CMK (cell line): ENCODE measurements around the gene CPNE9.

Experiments used
- DNase-seq: peaks from one replicate; pipeline ENCODE4 v3.0.0-alpha.2; 2010; ENCODE audit warnings: low read depth

CPNE9 gene

GRCh38 chr3:9703736-9704346 lies at the start of gene CPNE9:
TSS of gene CPNE9 (plus strand) at chr3:9703833. CDS start at chr3:9703997, 164 bp downstream.
- DNase-seq, result no peak

GRCh38 chr3:9659849-9660248 lies 43.8 kb upstream of the CPNE9 start:
- no peak for DNase-seq

- no peak for DNase-seq
Observed at GRCh38 chr3:9660972-9661371, 42.7 kb upstream of the CPNE9 start.

- DNase-seq, result no peak
Observed at GRCh38 chr3:9664119-9664751, 39.4 kb upstream of the CPNE9 start.

- DNase-seq, result no peak
Observed at GRCh38 chr3:9666704-9667445, 36.8 kb upstream of the CPNE9 start.

GRCh38 chr3:9669277-9669676 lies 34.4 kb upstream of the CPNE9 start:
- no peak for DNase-seq

GRCh38 chr3:9669720-9670432 lies 33.8 kb upstream of the CPNE9 start:
- no peak for DNase-seq

- DNase-seq, result no peak
Observed at GRCh38 chr3:9673082-9673481, 30.6 kb upstream of the CPNE9 start.

GRCh38 chr3:9673752-9674151 lies 29.9 kb upstream of the CPNE9 start:
- no peak for DNase-seq

GRCh38 chr3:9675736-9676290 lies 27.8 kb upstream of the CPNE9 start:
- no peak for DNase-seq

GRCh38 chr3:9676785-9677184 lies 26.8 kb upstream of the CPNE9 start:
- no peak for DNase-seq

GRCh38 chr3:9678493-9678892 lies 25.1 kb upstream of the CPNE9 start:
- DNase-seq, result no peak

- no peak for DNase-seq
Observed at GRCh38 chr3:9679476-9680080, 24.1 kb upstream of the CPNE9 start.

GRCh38 chr3:9681011-9681722 lies 22.5 kb upstream of the CPNE9 start:
- no peak for DNase-seq

- DNase-seq, result no peak
Observed at GRCh38 chr3:9681723-9682081, 21.9 kb upstream of the CPNE9 start.

GRCh38 chr3:9682096-9682495 lies 21.5 kb upstream of the CPNE9 start:
- DNase-seq, result no peak

GRCh38 chr3:9683426-9683825 lies 20.2 kb upstream of the CPNE9 start:
- no peak for DNase-seq

GRCh38 chr3:9685216-9686049 lies 18.2 kb upstream of the CPNE9 start:
- no peak for DNase-seq

GRCh38 chr3:9686050-9686550 lies 17.5 kb upstream of the CPNE9 start:
- DNase-seq, result peak; percentile 70

GRCh38 chr3:9686703-9687102 lies 16.9 kb upstream of the CPNE9 start:
- DNase-seq, result no peak
